K562 (cell line): ENCODE measurements around the gene SOWAHD. TPM values are rescaled to one million over a fixed set of nuclear protein-coding genes. Genes with fewer than 3 reads are reported as not detected.

Source experiments
- ATAC-seq: fragments of 200-7000 bp; cut with Tn5 transposase; 3 replicates; pipeline ENCODE4 v1.9.1; 2020; ENCODE audit warnings: moderate library complexity
- BruUV-seq: library from RNA; stranded (reverse); fragments of 400-500 nt; replicated peaks from 2 replicates; lab custom pipeline; 2021; lab: Mats Ljungman, UMichigan
- CTCF ChIA-PET: fragments of 300-600 bp; formaldehyde crosslinking; extraction: SDS; loops from one replicate; lab custom pipeline; 2021; ENCODE audit warnings: low intra/inter-chr PET ratio; lab: Yijun Ruan, JAX
- POLR2A ChIA-PET: fragments of 300-600, 350-650 bp; sonication (Branson Sonifier 250); formaldehyde crosslinking; extraction: SDS; loops from one replicate; lab custom pipeline; 2021; ENCODE audit warnings: antibody characterized with exemption, inconsistent platforms; lab: Yijun Ruan, JAX
- DNase-seq, 4 experiments: peaks; one replicate each; pipeline versions ENCODE4 v3.0.0 to v3.0.0-alpha.2; 2011 to 2018; ENCODE audit warnings: low spot score in 3 of 4, mixed read lengths in 3 of 4; ENCODE audit errors: extremely low read depth in 1 of 4
- FAIRE-seq: peaks from 2 replicates; lab custom pipeline; 2011; peaks lifted over from hg19 to GRCh38; lab: Jason Lieb, UNC
- H2AFZ ChIP-seq: 2 replicates; pipeline ENCODE4 v1.6.0; 2011; ENCODE audit warnings: low read depth, low read length, control low read depth, inconsistent platforms
- H3K27ac ChIP-seq: fragments of 200-600 bp; 3 replicates; pipeline ENCODE4 v1.8.0; 2011; ENCODE audit warnings: low read depth, mild to moderate bottlenecking, control low read depth, inconsistent platforms, low read length, moderate library complexity, mixed read lengths; ENCODE audit errors: extremely low read depth
- H3K27me3 ChIP-seq, 2 experiments: fragments of 300-600 bp in 1 of 2; 2 replicates in 1 of 2; 3 replicates in 1 of 2; pipeline versions ENCODE4 v1.6.0 to v1.8.0; 2011; ENCODE audit warnings: inconsistent platforms in 2 of 2, low read length in 2 of 2, mild to moderate bottlenecking in 1 of 2, mixed read lengths in 1 of 2, moderate library complexity in 1 of 2; ENCODE audit not compliant: control insufficient read depth in 2 of 2, insufficient read depth in 2 of 2
- H3K36me3 ChIP-seq: fragments of 300-600 bp; 3 replicates; pipeline ENCODE4 v1.8.0; 2011; ENCODE audit warnings: mild to moderate bottlenecking, low read length, inconsistent platforms; ENCODE audit not compliant: control insufficient read depth, insufficient read depth
- H3K4me1 ChIP-seq, 2 experiments: fragments of 200-600 bp in 1 of 2; replicated peaks in 1 of 2; 2 replicates in 1 of 2; 3 replicates in 1 of 2; pipeline versions ENCODE4 v1.5.1 to v1.8.0; 2011; ENCODE audit warnings: inconsistent platforms in 2 of 2, low read length in 2 of 2, mild to moderate bottlenecking in 1 of 2, mixed read lengths in 1 of 2, moderate library complexity in 1 of 2; ENCODE audit not compliant: control insufficient read depth in 2 of 2, insufficient read depth in 2 of 2
- H3K4me2 ChIP-seq: 2 replicates; pipeline ENCODE4 v1.6.1; 2011; ENCODE audit warnings: low read length, control low read depth, inconsistent platforms, mixed read lengths; ENCODE audit not compliant: insufficient read depth
- H3K4me3 ChIP-seq: fragments of 200-600 bp; sonication (generic), shearing (Covaris generic); 2 replicates; pipeline ENCODE4 v1.5.1; 2016; ENCODE audit warnings: control low read depth, inconsistent platforms
- H3K79me2 ChIP-seq: fragments of 200-600 bp; 3 replicates; pipeline ENCODE4 v1.8.0; 2011; ENCODE audit warnings: low read length, inconsistent platforms; ENCODE audit not compliant: control insufficient read depth, insufficient read depth
- H3K9ac ChIP-seq, 2 experiments: 2 replicates each; pipeline versions ENCODE4 v1.6.0 to v1.6.1; 2011; ENCODE audit warnings: low read depth in 2 of 2, low read length in 2 of 2, control low read depth in 1 of 2, inconsistent platforms in 1 of 2, mild to moderate bottlenecking in 1 of 2, mixed read lengths in 1 of 2; ENCODE audit not compliant: insufficient read depth in 1 of 2
- H3K9me1 ChIP-seq: one replicate; pipeline ENCODE4 v1.6.0; 2011; ENCODE audit warnings: inconsistent platforms, mild to moderate bottlenecking, low read length, moderate library complexity; ENCODE audit not compliant: control insufficient read depth, insufficient read depth
- H3K9me3 ChIP-seq: replicated peaks from 2 replicates; pipeline ENCODE4 v1.5.1; 2011; ENCODE audit warnings: low read depth, low read length, inconsistent platforms; ENCODE audit not compliant: control insufficient read depth, insufficient read depth
- H4K20me1 ChIP-seq: replicated peaks from 2 replicates; pipeline ENCODE4 v1.6.1; 2011; ENCODE audit warnings: low read length, inconsistent platforms, mixed read lengths; ENCODE audit not compliant: control insufficient read depth, insufficient read depth
- BCOR ChIP-seq: fragments of 450-650 bp; IDR thresholded peaks from 2 replicates; pipeline ENCODE4 v1.6.1; 2016
- GATAD2B ChIP-seq: fragments of 450-650 bp; IDR thresholded peaks from 2 replicates; pipeline ENCODE4 v1.6.1; 2017; ENCODE audit warnings: mild to moderate bottlenecking, borderline replicate concordance
- GTF2E2 ChIP-seq: fragments of 200-800 bp; sonication (Bioruptor generic); IDR thresholded peaks from 2 replicates; pipeline ENCODE4 v1.6.1; 2016; ENCODE audit warnings: missing genetic modification characterization, missing compliant biosample characterization
- KDM1A ChIP-seq, 2 experiments: fragments of 450-650 bp; IDR thresholded peaks; 2 replicates each; pipeline ENCODE4 v1.6.1; 2016; ENCODE audit warnings: mild to moderate bottlenecking in 2 of 2
- MYBL2 ChIP-seq, 2 experiments: fragments of 450-650 bp in 1 of 2; sonication (generic) in 1 of 2; formaldehyde crosslinking in 1 of 2; IDR thresholded peaks; 2 replicates each; pipeline versions ENCODE4 v1.6.1 to v1.8.1; 2017 to 2022; ENCODE audit warnings: borderline replicate concordance in 1 of 2, inconsistent platforms in 1 of 2, low read depth in 1 of 2, mild to moderate bottlenecking in 1 of 2, missing genetic modification reagents in 1 of 2, moderate library complexity in 1 of 2
- SMARCA5 ChIP-seq: fragments of 450-650 bp; IDR thresholded peaks from 2 replicates; pipeline ENCODE4 v1.6.1; 2016
- XRCC5 ChIP-seq: fragments of 200-400 bp; formaldehyde crosslinking; IDR thresholded peaks from 2 replicates; pipeline ENCODE4 v1.6.1; 2017; ENCODE audit warnings: low read depth, mild to moderate bottlenecking, low read length
- ZNF121 ChIP-seq: sonication (generic); formaldehyde crosslinking; conservative IDR thresholded peaks from 2 replicates; pipeline ENCODE4 v1.8.0; 2022; ENCODE audit warnings: missing genetic modification reagents
- WGBS: fragments of 100-300 bp; shearing (Covaris generic); methylation state at CpG from one replicate; pipeline ENCODE4 v1.1.6; 2016; ENCODE audit warnings: low coverage, mixed read lengths; ENCODE audit not compliant: insufficient coverage; ENCODE audit errors: missing lambda C conversion rate; 5-methylcytosine and 5-hydroxymethylcytosine counted together
- in situ Hi-C: fragments of 300-500 bp; cut with MboI; formaldehyde crosslinking; loops from 4 replicates; pipeline ENCODE4 v1.15.0; 2018; ENCODE audit warnings: inconsistent platforms, mixed read lengths
- intact Hi-C: fragments of 100-400 bp; cut with micrococcal nuclease; formaldehyde crosslinking; loops from 2 replicates; pipeline ENCODE4 v1.14.2; 2022
- polyA plus RNA-seq, 8 experiments: library from polyadenylated mRNA; depleted of rRNA in 4 of 8; stranded (reverse) in 5 of 8; unstranded in 3 of 8; fragments of >200 nt; fragmentation: Nextera tagmentation in 2 of 8; fragmentation: Illumina TruSeq in 1 of 8; extraction: Ambion mirVana in 2 of 8; extraction: Trizol in 1 of 8; gene quantifications; 2 replicates each; pipeline versions ENCODE4 v1.2.1 to v1.2.3, GENCODE V29; 2011 to 2014; ENCODE audit warnings: inconsistent platforms in 1 of 8, missing spikeins in 1 of 8
- total RNA-seq, 7 experiments: library from RNA; depleted of rRNA in 6 of 7; stranded (reverse); fragments of >200 nt in 6 of 7; fragmentation: Illumina TruSeq in 2 of 7; extraction: Trizol in 2 of 7; gene quantifications; 2 replicates each; pipeline versions ENCODE4 v1.2.1 to v1.2.3, GENCODE V29; 2011 to 2021; ENCODE audit warnings: low replicate concordance in 1 of 7
- TF ChIP-seq, protein P1 (sequence below): fragments of 250-450 bp; sonication (Bioruptor Pico); IDR thresholded peaks from 2 replicates; pipeline ENCODE4 v1.4.0; 2020; ENCODE audit warnings: mild to moderate bottlenecking, moderate library complexity
- TF ChIP-seq, protein P2 (sequence below): sonication (generic); formaldehyde crosslinking; IDR thresholded peaks from 2 replicates; pipeline ENCODE4 v1.8.1; 2023; ENCODE audit warnings: mild to moderate bottlenecking, missing genetic modification reagents
- TF ChIP-seq, protein P3 (sequence below): fragments of 250-450 bp; sonication (Bioruptor Pico); IDR thresholded peaks from 2 replicates; pipeline ENCODE4 v1.5.0; 2021
- TF ChIP-seq, protein P4 (sequence below): sonication (generic); formaldehyde crosslinking; IDR thresholded peaks from 2 replicates; pipeline ENCODE4 v1.8.1; 2023; ENCODE audit warnings: mild to moderate bottlenecking, missing genetic modification reagents

The SOWAHD gene
- total and polyA plus RNA-seq, 9 of the 15 experiments (the other 6 are each of a cell fraction or from before 2014, with no cell fraction given), result 0.13 to 0.29 TPM; not detected in 7

DNA sequence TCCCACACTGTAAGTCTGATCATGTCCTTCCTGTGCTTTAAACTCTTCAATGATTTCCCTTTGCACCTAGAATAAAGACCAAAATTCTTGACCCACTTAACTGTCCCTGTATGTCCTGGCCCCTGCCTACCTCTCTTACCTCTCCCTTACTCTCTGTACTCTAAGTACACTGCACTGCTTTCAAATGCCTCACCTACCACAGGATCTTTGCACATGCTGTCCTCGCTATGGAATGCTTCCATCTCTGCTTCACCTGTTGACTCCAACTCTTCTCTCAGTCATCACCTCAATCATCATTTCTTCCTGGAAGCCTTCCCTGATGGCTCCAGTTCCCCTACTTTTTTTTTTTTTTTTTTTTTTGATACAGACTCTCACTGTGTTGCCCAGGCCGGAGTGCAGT, 36.5 kb upstream of the SOWAHD start:
- no TSS peak for BruUV-seq
- DNase-seq (no peak), ATAC-seq (no peak), FAIRE-seq (no peak)
- Histone ChIP-seq H3K4me2 (no peak overlapping the region), H3K27ac (no peak overlapping the region), H2AFZ (no peak overlapping the region), H3K36me3 (no peaks in the 10 kb centered on the region), H3K27me3 (no peaks in the 10 kb centered on the region), H3K79me2 (no peaks in the 10 kb centered on the region), H3K4me3 (no peak overlapping the region), H3K4me1 (peaks cover 0 to 2% of the 10 kb centered on the region in 2 experiments; a peak in 1 of 5 replicates), H3K9me1 (no peaks in the 10 kb centered on the region), H4K20me1 (no peaks in the 10 kb centered on the region), H3K9me3 (no peaks in the 10 kb centered on the region), H3K9ac (no peak overlapping the region)
- TF ChIP-seq KDM1A (IDR thresholded peaks at IDR 0.05) (0 out of 4 replicates have a peak, but pooled peaks of 1 of the 2 experiments have one; percentile 34), GTF2E2 (tag) (no peak), MYBL2 (IDR thresholded peaks at IDR 0.05; ENCODE audit: low read depth) (no peak), MYBL2 (CRISPR knock-in tag; IDR thresholded peaks at IDR 0.05; ENCODE audit: borderline replicate concordance) (no peak), GATAD2B (no peak), XRCC5 (no peak), BCOR (peak; percentile 79; the same call in 1 of the 2 replicates), ZNF121 (CRISPR knock-in tag) (no peak), SMARCA5 (peak; percentile 66; the same call in 1 of the 2 replicates)
- TF ChIP-seq, protein P1, sequence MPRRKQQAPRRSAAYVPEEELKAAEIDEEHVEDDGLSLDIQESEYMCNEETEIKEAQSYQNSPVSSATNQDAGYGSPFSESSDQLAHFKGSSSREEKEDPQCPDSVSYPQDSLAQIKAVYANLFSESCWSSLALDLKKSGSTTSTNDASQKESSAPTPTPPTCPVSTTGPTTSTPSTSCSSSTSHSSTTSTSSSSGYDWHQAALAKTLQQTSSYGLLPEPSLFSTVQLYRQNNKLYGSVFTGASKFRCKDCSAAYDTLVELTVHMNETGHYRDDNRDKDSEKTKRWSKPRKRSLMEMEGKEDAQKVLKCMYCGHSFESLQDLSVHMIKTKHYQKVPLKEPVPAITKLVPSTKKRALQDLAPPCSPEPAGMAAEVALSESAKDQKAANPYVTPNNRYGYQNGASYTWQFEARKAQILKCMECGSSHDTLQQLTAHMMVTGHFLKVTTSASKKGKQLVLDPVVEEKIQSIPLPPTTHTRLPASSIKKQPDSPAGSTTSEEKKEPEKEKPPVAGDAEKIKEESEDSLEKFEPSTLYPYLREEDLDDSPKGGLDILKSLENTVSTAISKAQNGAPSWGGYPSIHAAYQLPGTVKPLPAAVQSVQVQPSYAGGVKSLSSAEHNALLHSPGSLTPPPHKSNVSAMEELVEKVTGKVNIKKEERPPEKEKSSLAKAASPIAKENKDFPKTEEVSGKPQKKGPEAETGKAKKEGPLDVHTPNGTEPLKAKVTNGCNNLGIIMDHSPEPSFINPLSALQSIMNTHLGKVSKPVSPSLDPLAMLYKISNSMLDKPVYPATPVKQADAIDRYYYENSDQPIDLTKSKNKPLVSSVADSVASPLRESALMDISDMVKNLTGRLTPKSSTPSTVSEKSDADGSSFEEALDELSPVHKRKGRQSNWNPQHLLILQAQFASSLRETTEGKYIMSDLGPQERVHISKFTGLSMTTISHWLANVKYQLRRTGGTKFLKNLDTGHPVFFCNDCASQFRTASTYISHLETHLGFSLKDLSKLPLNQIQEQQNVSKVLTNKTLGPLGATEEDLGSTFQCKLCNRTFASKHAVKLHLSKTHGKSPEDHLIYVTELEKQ (CRISPR knock-in tag), result no peak
- TF ChIP-seq, protein P2, sequence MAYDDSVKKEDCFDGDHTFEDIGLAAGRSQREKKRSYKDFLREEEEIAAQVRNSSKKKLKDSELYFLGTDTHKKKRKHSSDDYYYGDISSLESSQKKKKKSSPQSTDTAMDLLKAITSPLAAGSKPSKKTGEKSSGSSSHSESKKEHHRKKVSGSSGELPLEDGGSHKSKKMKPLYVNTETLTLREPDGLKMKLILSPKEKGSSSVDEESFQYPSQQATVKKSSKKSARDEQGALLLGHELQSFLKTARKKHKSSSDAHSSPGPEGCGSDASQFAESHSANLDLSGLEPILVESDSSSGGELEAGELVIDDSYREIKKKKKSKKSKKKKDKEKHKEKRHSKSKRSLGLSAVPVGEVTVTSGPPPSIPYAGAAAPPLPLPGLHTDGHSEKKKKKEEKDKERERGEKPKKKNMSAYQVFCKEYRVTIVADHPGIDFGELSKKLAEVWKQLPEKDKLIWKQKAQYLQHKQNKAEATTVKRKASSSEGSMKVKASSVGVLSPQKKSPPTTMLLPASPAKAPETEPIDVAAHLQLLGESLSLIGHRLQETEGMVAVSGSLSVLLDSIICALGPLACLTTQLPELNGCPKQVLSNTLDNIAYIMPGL (CRISPR knock-in tag), result no peak
- TF ChIP-seq, protein P3, sequence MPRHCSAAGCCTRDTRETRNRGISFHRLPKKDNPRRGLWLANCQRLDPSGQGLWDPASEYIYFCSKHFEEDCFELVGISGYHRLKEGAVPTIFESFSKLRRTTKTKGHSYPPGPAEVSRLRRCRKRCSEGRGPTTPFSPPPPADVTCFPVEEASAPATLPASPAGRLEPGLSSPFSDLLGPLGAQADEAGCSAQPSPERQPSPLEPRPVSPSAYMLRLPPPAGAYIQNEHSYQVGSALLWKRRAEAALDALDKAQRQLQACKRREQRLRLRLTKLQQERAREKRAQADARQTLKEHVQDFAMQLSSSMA (CRISPR knock-in tag), result no peak
- TF ChIP-seq, protein P4, sequence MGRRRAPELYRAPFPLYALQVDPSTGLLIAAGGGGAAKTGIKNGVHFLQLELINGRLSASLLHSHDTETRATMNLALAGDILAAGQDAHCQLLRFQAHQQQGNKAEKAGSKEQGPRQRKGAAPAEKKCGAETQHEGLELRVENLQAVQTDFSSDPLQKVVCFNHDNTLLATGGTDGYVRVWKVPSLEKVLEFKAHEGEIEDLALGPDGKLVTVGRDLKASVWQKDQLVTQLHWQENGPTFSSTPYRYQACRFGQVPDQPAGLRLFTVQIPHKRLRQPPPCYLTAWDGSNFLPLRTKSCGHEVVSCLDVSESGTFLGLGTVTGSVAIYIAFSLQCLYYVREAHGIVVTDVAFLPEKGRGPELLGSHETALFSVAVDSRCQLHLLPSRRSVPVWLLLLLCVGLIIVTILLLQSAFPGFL, result no peak
- in situ Hi-C loops, result no loop called here
- ChIA-PET POLR2A (no interaction called here), CTCF (no interaction called here)
- 20% methylated on average over 1 of the region's 2 CpGs for WGBS
- intact Hi-C loops, result no loop called here
